Measurements from ENCODE around the gene SIGMAR1. TPM values are rescaled to one million over a fixed set of nuclear protein-coding genes. Genes with fewer than 3 reads are reported as not detected.
A peak's percentile ranks its signal among the peaks of the same experiment; 100 is the strongest.

SIGMAR1 gene
- 83.0 TPM for polyA plus RNA-seq (2013, experiment 1 of 2)
- 83.4 TPM for polyA plus RNA-seq (2013, experiment 2 of 2)

- Histone ChIP-seq H3K4me1 (ENCODE audit: control insufficient read depth, insufficient read depth, low read depth, low read length) (peaks cover 19% of the 10 kb centered on the region), H2BK12ac (ENCODE audit: low read length in 2 of 2) (peak within 1 kb of the TSS in 1 of 2 experiments; percentile 91), H4K8ac (ENCODE audit: low read length) (peak within 1 kb of the TSS; percentile 99), H4K91ac (ENCODE audit: low read length) (peak within 1 kb of the TSS; percentile 94), H3K36me3 (ENCODE audit: control insufficient read depth in 1 of 2, insufficient read depth in 2 of 2, low read depth in 1 of 2, low read length in 2 of 2) (peaks cover 11 to 13% of the 10 kb centered on the region in 2 experiments), H3K14ac (ENCODE audit: low read length in 2 of 2) (peak within 1 kb of the TSS; percentile 43 to 100), H2AFZ (ENCODE audit: low read depth, low read length) (peak within 1 kb of the TSS; percentile 99), H2BK5ac (ENCODE audit: low read depth, low read length, poor library complexity, severe bottlenecking) (peak within 1 kb of the TSS; percentile 35), H3K9me3 (ENCODE audit: control insufficient read depth, low read length) (no peaks in the 10 kb centered on the region), H2BK15ac (ENCODE audit: low read depth, poor library complexity, severe bottlenecking) (peak within 1 kb of the TSS; percentile 63), H3K18ac (ENCODE audit: low read depth in 1 of 2, low read length in 2 of 2) (peak within 1 kb of the TSS; percentile 96 to 100), H3K4me3 (ENCODE audit: insufficient read depth in 1 of 2, low read depth in 1 of 2, low read length in 2 of 2) (peak within 1 kb of the TSS; percentile 85 to 88), H3K4ac (ENCODE audit: low read depth in 1 of 2, low read length in 2 of 2) (peak within 1 kb of the TSS; percentile 88 to 99), H3K23ac (ENCODE audit: low read length in 2 of 2) (peak within 1 kb of the TSS; percentile 51 to 97), H2AK5ac (ENCODE audit: low read length, severe bottlenecking) (peak within 1 kb of the TSS; percentile 30), H3K9ac (ENCODE audit: low read length) (peak within 1 kb of the TSS; percentile 93), H3K79me1 (replicated peaks; ENCODE audit: low read length, poor library complexity, severe bottlenecking) (peaks cover 22% of the 10 kb centered on the region), H3K27me3 (ENCODE audit: control insufficient read depth in 1 of 2, insufficient read depth in 1 of 2, low read length in 2 of 2) (no peaks in the 10 kb centered on the region), H3K4me2 (ENCODE audit: low read length, poor library complexity, severe bottlenecking) (peak within 1 kb of the TSS; percentile 99), H2BK120ac (ENCODE audit: low read depth, low read length) (peak within 1 kb of the TSS; percentile 85), H3K27ac (ENCODE audit: low read length, poor library complexity, severe bottlenecking) (peak within 1 kb of the TSS; percentile 26)
- 2% methylated on average over 74 of the region's 74 CpGs for WGBS
- DNase-seq = peak; percentile 92
Observed at GRCh38 chr9:34637356-34638137, at the start of gene SIGMAR1. Gene SIGMAR1 (minus strand): TSS chr9:34637787. CDS start chr9:34637697, 90 bp downstream.

GRCh38 chr9:34686732-34687131 lies 49.1 kb upstream of the SIGMAR1 start:
- Histone ChIP-seq H2BK120ac (ENCODE audit: low read depth, low read length) (no peak overlapping the region), H3K9me3 (ENCODE audit: control insufficient read depth, low read length) (no peaks in the 10 kb centered on the region), H2BK5ac (ENCODE audit: low read depth, low read length, poor library complexity, severe bottlenecking) (no peak overlapping the region), H2AK5ac (ENCODE audit: low read length, severe bottlenecking) (no peak overlapping the region), H2BK15ac (ENCODE audit: low read depth, poor library complexity, severe bottlenecking) (no peak overlapping the region), H3K18ac (ENCODE audit: low read depth in 1 of 2, low read length in 2 of 2) (no peak overlapping the region), H3K4me3 (ENCODE audit: insufficient read depth in 1 of 2, low read depth in 1 of 2, low read length in 2 of 2) (no peak overlapping the region), H3K4me1 (ENCODE audit: control insufficient read depth, insufficient read depth, low read depth, low read length) (no peaks in the 10 kb centered on the region), H2AFZ (ENCODE audit: low read depth, low read length) (no peak overlapping the region), H2BK12ac (ENCODE audit: low read length in 2 of 2) (no peak overlapping the region), H3K4ac (ENCODE audit: low read depth in 1 of 2, low read length in 2 of 2) (no peak overlapping the region), H3K36me3 (ENCODE audit: control insufficient read depth in 1 of 2, insufficient read depth in 2 of 2, low read depth in 1 of 2, low read length in 2 of 2) (no peaks in the 10 kb centered on the region), H3K4me2 (ENCODE audit: low read length, poor library complexity, severe bottlenecking) (no peak overlapping the region), H3K79me1 (replicated peaks; ENCODE audit: low read length, poor library complexity, severe bottlenecking) (no peaks in the 10 kb centered on the region), H3K23ac (ENCODE audit: low read length in 2 of 2) (no peak overlapping the region), H3K9ac (ENCODE audit: low read length) (no peak overlapping the region), H3K27me3 (ENCODE audit: control insufficient read depth in 1 of 2, insufficient read depth in 1 of 2, low read length in 2 of 2) (peaks cover 0 to 4% of the 10 kb centered on the region in 2 experiments), H4K8ac (ENCODE audit: low read length) (no peak overlapping the region), H3K14ac (ENCODE audit: low read length in 2 of 2) (no peak overlapping the region), H4K91ac (ENCODE audit: low read length) (no peak overlapping the region), H3K27ac (ENCODE audit: low read length, poor library complexity, severe bottlenecking) (no peak overlapping the region)
- WGBS = 75% methylated on average over 1 of the region's 1 CpG
- DNase-seq = no peak

- Histone ChIP-seq H3K9me3 (ENCODE audit: control insufficient read depth, low read length) (no peaks in the 10 kb centered on the region), H3K23ac (ENCODE audit: low read length in 2 of 2) (no peak overlapping the region), H3K4ac (ENCODE audit: low read depth in 1 of 2, low read length in 2 of 2) (no peak overlapping the region), H3K9ac (ENCODE audit: low read length) (peak overlapping the region; percentile 23), H3K4me2 (ENCODE audit: low read length, poor library complexity, severe bottlenecking) (no peak overlapping the region), H2AK5ac (ENCODE audit: low read length, severe bottlenecking) (no peak overlapping the region), H3K18ac (ENCODE audit: low read depth in 1 of 2, low read length in 2 of 2) (no peak overlapping the region), H3K36me3 (ENCODE audit: control insufficient read depth in 1 of 2, insufficient read depth in 2 of 2, low read depth in 1 of 2, low read length in 2 of 2) (peaks cover 0 to 1% of the 10 kb centered on the region in 2 experiments), H3K14ac (ENCODE audit: low read length in 2 of 2) (no peak overlapping the region), H2BK12ac (ENCODE audit: low read length in 2 of 2) (no peak overlapping the region), H3K79me1 (replicated peaks; ENCODE audit: low read length, poor library complexity, severe bottlenecking) (no peaks in the 10 kb centered on the region), H3K27ac (ENCODE audit: low read length, poor library complexity, severe bottlenecking) (no peak overlapping the region), H2BK5ac (ENCODE audit: low read depth, low read length, poor library complexity, severe bottlenecking) (no peak overlapping the region), H3K27me3 (ENCODE audit: control insufficient read depth in 1 of 2, insufficient read depth in 1 of 2, low read length in 2 of 2) (peaks cover 0 to 4% of the 10 kb centered on the region in 2 experiments), H4K91ac (ENCODE audit: low read length) (no peak overlapping the region), H4K8ac (ENCODE audit: low read length) (no peak overlapping the region), H2AFZ (ENCODE audit: low read depth, low read length) (no peak overlapping the region), H3K4me3 (ENCODE audit: insufficient read depth in 1 of 2, low read depth in 1 of 2, low read length in 2 of 2) (peak overlapping the region in 1 of 2 experiments; percentile 51), H2BK120ac (ENCODE audit: low read depth, low read length) (no peak overlapping the region), H3K4me1 (ENCODE audit: control insufficient read depth, insufficient read depth, low read depth, low read length) (no peaks in the 10 kb centered on the region), H2BK15ac (ENCODE audit: low read depth, poor library complexity, severe bottlenecking) (no peak overlapping the region)
- 91% methylated on average over 5 of the region's 5 CpGs for WGBS
- DNase-seq = no peak
Observed at GRCh38 chr9:34686231-34686630, 48.6 kb upstream of the SIGMAR1 start.

GRCh38 chr9:34685591-34685990 lies 48.0 kb upstream of the SIGMAR1 start:
- H3K4me3 ChIP-seq (ENCODE audit: insufficient read depth in 1 of 2, low read depth in 1 of 2, low read length in 2 of 2) = peak overlapping the region in 1 of 2 experiments; percentile 51
- H3K36me3 ChIP-seq (ENCODE audit: control insufficient read depth in 1 of 2, insufficient read depth in 2 of 2, low read depth in 1 of 2, low read length in 2 of 2) = peaks cover 0 to 6% of the 10 kb centered on the region in 2 experiments
- no peak overlapping the region for H2AFZ ChIP-seq (ENCODE audit: low read depth, low read length)
- H4K91ac ChIP-seq (ENCODE audit: low read length) = no peak overlapping the region
- no peak overlapping the region for H2BK120ac ChIP-seq (ENCODE audit: low read depth, low read length)
- no peak overlapping the region for H4K8ac ChIP-seq (ENCODE audit: low read length)
- H2BK5ac ChIP-seq (ENCODE audit: low read depth, low read length, poor library complexity, severe bottlenecking) = no peak overlapping the region
- H2BK15ac ChIP-seq (ENCODE audit: low read depth, poor library complexity, severe bottlenecking) = no peak overlapping the region
- H3K4ac ChIP-seq (ENCODE audit: low read depth in 1 of 2, low read length in 2 of 2) = no peak overlapping the region
- H3K18ac ChIP-seq (ENCODE audit: low read depth in 1 of 2, low read length in 2 of 2) = no peak overlapping the region
- H2BK12ac ChIP-seq (ENCODE audit: low read length in 2 of 2) = no peak overlapping the region
- H3K9me3 ChIP-seq (ENCODE audit: control insufficient read depth, low read length) = no peaks in the 10 kb centered on the region
- no peak overlapping the region for H3K4me2 ChIP-seq (ENCODE audit: low read length, poor library complexity, severe bottlenecking)
- H3K27me3 ChIP-seq (ENCODE audit: control insufficient read depth in 1 of 2, insufficient read depth in 1 of 2, low read length in 2 of 2) = peaks cover 0 to 4% of the 10 kb centered on the region in 2 experiments
- H3K27ac ChIP-seq (ENCODE audit: low read length, poor library complexity, severe bottlenecking) = no peak overlapping the region
- H3K79me1 ChIP-seq (replicated peaks; ENCODE audit: low read length, poor library complexity, severe bottlenecking) = no peaks in the 10 kb centered on the region
- no peak overlapping the region for H2AK5ac ChIP-seq (ENCODE audit: low read length, severe bottlenecking)
- H3K23ac ChIP-seq (ENCODE audit: low read length in 2 of 2) = no peak overlapping the region
- 58% methylated on average over 4 of the region's 4 CpGs for WGBS
- no peak for DNase-seq
- no peaks in the 10 kb centered on the region for H3K4me1 ChIP-seq (ENCODE audit: control insufficient read depth, insufficient read depth, low read depth, low read length)
- no peak overlapping the region for H3K14ac ChIP-seq (ENCODE audit: low read length in 2 of 2)
- H3K9ac ChIP-seq (ENCODE audit: low read length) = peak overlapping the region; percentile 23
